G401.6 (cell line): ENCODE data around the gene CSNK1D.

Source experiments
- FAIRE-seq: peaks from 2 replicates; lab custom pipeline; 2012; peaks lifted over from hg19 to GRCh38; lab: Jason Lieb, UNC

Gene CSNK1D

DNA sequence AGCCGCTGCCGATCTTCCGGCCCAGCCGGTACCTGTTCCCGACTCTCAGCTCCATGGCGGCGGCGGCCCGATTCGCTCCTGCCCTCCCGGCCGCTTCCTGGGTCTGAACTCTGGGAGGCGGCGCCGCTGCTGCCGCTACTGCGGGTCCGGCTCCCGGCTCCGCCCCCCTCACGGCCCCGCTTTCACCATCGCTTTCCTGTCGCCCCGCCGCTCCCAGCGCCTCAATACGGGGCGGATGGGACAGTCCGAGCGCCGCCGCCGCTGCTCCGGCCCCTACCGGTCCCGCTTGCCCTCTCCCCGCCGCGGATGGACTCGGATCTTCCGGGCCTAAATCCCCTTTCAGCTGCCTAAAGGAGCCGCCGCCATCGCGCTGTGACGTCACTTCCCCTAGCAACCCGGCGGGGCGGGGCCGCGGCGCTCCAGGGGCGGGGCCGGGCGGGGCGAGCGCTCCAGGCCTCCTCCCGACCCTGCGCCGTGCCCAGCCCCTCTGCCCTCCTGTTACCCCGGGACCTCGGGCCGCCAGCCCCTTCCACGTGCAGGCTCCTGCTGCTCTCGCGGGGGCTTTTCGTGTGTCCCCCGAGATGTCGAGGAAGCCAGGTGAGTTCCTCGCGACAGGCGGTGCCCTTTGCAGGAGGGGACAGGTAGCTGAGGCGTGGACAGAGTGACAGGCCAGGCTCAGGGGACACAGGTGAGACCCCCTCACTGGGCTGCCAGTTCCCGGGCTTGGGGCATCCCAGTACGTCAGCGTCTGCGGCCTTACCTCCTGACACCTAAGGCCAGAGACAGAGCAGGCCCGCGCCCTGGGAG lies at the start of gene CSNK1D:
CSNK1D (minus strand) TSS at position 374 of the 807 bp plus-strand sequence; CDS start at position 55, 319 bp downstream.
- no peak for FAIRE-seq

DNA sequence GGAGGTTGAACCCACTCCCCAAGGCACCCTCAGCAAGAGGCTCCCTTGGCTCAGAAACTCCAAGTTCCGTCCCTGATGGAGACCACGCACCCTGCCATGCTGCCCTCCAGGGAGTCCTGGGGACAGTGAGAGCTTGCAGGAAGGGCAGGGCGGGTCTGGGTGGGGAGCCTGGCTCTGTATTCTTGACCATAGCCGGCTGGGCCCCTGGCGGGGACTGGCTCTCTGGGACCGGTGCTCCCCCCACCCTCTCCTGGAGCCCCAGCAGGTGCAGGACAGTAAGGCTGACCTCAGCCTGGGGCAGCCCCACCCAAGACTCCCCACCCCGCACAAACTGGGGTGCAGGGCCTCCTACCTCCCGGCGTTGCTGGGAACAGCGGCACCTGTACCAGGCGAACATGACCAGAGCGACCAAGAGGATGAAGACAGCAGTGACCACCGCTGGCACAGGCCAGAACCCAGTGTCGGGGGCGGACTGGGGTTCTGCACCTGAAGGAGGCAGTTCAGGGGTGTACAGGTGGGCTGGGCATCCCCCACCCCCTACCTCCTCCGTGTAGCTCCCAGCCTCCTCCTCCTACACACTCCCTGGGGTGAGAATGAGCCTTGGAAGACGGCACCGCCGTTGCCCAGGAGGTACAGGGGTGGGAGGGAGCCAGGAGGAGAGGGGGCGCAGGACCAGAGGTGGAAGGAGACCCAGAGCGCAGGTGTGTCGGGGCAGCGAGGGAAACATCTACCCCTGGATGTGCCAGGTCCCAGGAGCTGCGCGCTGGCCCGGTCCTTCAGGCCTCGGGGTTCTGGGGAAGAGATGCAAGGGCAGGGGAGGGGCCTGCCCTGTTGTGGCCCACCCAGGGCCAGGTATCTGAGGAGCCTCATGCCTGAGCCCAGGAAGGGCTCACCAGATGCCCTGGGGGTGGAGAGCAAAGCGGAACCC lies 49.3 kb upstream of the CSNK1D start:
- no peak for FAIRE-seq

DNA sequence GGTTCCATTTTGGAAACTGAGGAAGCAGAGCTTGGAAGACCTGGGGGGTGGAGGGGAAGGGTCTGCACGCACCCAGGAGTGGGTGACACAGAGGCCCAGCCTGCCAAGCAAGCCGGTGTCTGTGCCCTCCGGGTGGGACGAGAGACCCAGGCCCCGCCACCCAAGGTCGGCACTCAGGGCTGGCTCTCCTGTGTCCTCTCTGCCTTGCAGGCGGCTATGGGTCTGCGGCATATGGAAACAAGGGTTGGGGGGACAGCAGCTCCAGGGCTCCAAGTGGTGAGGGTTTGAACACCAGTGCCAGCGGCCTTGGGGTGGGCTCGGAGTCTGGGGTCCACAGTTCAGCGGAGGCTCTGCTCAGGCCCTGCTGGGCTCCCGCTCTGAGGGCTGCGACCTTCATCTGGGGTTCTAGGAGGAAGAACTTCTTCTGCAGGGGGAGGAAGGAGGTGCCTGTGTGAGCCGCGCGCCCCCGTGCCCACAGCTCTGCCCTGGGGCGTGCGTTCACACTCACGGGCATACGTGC lies 48.5 kb upstream of the CSNK1D start:
- no peak for FAIRE-seq

DNA sequence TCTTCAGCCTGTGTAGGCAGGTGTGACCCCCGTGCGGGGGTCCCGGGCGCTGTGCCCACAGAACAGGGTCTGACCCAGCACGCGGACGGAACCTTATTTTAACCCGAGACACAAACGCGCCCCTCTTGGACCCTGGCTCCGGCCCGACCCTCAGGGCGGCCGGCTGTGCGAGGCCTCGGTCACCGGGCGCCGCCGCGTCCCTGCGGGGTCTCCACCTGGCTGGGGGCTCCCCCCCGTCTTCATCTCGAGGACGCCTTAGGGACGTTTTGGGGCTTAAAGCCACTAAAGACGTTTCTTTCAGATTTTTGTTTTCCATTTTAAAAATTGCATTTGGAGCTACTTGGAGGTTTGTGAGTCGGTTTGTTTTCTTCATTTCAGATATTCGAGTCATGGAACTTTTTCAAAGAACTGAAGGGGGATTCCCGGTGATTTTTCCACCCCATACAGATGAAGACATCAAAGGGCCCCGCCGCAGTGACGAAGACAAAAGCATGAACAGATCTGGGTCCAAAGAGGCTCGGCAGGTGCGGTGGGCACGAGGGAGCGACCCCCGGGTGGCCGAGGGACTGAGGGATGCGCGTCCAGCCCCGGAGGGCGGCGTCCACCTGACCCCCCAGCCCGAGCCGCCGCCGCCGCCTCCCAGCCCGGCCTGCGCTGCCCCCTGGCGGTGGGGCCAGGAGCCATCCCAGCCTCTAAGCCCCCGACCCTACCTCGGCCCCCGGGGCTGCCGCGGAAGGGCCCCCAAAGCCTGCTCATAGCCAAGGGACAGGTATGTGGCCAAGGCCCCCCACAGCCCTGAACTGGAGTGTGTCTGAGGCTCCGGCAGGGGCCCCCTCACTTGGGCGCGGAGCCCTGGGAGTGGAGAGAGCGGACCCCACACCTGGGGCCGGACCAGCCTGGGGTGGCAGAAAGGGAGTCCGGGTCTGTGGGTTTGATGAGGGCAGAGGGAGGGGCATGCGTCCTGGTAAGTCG lies 47.7 kb upstream of the CSNK1D start:
- no peak for FAIRE-seq

DNA sequence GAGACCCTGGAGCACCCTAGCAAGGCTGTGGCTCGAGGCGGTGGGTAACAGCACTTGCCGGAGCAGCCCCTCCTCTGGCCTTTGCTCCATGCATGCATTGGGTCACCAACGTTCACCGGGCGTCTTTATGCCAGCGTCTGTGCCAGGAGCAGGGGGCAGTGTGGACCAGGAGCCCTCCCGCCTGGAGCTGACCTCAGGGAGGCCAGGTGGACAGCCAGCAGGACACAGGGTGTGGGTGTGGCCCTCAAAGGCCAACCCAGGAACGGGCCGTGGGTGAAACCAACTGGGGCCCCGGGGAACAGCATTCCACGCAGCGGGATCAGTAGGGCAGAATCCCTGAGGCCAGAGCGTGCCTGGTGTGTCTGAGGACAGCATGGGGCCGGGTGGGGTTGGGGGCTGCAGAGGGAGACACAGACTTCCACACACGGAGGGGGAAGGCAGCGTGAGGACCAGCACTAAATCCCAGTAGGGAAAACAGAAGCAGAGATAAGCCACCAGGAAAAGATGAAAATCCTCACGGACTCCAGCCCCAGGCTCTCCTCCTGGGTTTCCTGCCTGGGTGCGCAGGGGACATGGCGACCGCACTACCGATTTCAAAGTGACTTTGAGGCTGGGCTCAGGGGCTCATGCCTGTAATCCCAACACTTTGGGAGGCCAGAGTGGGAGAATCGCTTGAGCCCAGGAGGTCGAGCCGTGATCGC lies 46.8 kb upstream of the CSNK1D start:
- FAIRE-seq = no peak

DNA sequence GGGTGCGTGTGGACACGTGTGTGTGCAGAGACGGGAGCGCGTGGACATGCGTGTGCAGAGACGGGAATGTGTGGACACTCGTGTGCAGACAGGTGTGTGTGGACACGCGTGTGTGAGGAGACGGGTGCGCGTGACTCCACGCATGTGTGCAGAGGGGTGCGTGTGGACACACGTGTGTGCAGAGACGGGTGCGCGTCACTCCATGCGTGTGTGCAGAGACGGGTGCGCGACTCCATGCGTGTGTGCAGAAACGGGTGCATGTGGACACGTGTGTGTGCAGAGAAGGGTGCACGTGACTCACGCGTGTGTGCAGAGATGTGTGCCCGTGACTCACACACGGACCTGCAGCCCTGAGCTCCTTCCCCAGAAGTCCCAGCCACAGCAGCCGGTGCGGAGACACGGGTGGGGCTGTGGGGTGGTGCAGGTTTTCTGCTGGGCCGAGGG lies 46.1 kb upstream of the CSNK1D start:
- no peak for FAIRE-seq

DNA sequence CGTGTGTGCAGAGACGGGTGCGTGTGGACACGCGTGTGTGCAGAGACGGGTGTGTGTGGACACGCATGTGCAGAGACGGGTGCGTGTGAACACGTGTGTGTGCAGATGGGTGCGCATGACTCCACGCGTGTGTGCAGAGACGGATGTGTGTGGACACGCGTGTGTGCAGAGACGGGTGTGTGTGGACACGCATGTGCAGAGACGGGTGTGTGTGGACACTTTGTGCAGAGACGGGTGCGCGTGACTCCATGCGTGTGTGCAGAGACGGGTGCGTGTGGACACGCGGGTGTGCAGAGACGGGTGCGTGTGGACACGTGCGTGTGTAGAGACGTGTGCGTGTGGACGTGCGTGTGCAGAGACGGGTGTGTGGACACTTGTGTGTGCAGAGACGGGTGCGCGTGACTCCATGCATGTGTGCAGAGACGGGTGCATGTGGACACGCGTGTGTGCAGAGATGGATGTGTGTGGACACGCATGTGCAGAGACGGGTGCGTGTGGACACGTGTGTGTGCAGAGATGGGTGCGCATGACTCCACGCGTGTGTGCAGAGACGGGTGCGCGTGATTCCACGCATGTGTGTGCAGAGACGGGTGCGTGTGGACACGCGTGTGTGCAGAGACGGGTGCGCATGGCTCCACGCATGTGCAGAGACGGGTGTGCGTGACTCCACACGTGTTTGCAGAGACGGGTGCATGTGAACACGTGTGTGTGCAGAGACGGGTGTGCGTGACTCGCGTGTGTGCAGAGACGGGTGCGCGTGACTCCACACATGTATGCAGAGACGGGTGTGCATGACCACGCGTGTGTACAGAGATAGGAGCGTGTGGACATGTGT lies 45.5 kb upstream of the CSNK1D start:
- no peak for FAIRE-seq

DNA sequence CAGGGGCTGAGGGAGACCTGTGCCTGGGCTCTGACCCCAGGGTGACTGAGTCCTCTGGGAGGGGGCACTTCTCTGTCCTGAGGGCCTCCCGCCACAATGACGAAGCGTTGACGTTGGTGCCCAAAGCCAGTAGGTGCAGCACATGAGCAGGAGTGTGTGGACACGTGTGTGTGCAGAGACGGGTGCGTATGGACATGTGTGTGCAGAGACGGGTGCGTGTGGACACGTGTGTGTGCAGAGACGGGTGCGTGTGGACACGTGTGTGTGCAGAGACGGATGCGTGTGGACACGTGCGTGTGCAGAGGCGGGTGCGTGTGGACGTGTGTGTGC lies 44.6 kb upstream of the CSNK1D start:
- FAIRE-seq = no peak

DNA sequence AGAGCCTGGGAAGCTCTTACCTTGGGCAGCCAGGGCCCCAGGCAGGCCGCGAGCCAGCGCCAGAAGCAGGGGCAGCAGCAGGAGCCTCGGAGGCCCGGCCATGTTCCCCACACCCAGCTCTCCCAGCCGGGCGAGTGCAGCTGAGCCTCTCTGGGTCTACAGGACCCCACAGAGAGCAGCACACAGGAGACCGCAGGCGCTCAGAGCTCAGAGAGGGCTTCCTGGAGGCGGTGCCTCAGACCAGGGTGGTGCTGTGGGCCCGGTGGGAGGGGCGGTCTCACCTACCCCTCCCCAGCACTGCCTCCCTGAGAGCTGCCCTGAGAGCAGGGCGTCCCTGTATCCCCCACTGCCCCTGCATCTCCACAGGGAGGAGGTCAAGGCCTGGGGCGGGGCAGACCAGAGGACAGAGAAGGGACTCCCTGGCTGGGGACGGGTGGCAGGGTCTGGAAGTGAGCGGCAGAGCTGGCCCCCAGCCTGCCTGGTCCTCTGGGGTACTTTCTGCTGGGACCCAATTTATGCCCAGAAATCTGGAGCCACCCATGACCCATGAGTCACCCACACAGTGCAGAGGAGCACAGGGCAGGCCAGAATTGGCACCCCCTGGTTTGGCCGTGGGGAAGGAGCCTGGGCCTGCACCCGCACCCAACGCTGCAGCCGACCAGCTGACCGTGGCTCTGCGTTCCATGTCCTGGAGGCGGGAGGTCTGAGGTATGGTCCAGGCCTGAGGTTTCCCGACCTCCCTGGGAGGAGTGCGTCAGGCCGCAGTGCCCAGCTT lies 44.1 kb upstream of the CSNK1D start, which contains the start of gene CD7:
CD7 (minus strand) TSS at position 215 of the 775 bp plus-strand sequence; CDS start at position 102, 113 bp downstream.
- no peak for FAIRE-seq

DNA sequence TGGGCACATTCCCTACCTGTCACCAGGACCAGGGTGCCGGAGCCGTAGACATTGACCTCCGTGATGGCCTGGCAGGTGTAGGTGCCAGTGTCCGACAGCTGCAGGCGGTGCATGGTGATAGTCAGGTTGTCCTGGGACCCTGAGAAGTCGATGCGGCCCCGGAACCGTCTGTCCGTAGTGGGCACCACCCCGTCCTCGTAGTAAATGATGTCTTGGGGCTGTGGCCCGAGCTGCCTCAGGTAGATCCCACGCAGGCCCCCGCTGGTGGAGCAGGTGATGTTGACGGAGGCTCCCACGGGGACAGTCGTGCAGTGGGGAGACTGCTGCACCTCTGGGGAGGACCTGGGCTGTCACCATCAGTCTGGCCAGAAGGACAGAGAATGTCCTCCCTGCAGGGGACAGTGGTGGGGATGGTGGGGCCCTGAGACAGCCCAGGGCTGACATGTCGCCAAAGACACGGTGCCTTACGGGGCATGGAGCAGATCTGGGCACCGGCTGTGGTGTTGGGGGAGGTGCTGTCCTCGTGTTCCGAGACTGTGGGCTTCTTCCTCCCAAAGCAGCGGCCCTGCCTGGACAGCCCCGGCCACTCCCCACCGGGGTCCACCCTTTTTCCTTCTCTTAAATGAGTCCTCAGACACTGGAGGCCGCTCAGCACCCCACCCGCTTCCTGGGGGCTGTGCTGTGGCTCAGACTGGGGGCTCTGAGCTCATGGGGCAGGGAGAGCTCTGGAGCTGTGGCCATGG lies 43.3 kb upstream of the CSNK1D start:
- no peak for FAIRE-seq

DNA sequence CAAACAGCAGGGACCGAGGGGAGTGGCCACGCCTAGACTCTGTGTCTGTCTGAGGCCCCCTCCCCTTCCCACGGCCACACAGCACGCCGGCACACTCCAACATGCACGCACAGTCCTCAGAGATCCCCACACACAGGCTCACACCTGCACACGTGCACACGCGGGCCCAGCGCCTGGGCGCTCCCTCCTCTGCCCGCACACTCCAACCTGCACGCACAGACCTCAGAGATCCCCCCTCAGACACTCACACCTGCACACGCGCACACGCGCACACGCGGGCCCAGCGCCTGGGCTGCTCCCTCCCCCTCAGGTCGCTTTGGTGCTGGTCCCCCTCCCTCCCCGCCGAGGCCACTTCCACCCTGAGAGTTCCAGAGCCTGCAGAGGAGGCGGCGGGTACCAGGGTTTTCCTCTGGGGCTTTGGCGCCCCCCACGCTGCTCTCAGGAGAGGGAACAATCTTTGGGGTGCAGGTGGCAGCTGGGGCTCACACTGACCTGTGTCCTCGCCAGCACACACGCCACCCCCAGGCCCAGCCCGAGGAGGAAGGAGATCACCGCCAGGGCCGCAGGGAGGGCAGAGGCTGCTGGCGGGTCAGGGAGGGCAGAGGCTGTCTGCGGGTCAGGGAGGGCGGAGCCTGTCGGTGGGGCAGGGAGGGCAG lies 42.3 kb upstream of the CSNK1D start:
- FAIRE-seq = no peak

DNA sequence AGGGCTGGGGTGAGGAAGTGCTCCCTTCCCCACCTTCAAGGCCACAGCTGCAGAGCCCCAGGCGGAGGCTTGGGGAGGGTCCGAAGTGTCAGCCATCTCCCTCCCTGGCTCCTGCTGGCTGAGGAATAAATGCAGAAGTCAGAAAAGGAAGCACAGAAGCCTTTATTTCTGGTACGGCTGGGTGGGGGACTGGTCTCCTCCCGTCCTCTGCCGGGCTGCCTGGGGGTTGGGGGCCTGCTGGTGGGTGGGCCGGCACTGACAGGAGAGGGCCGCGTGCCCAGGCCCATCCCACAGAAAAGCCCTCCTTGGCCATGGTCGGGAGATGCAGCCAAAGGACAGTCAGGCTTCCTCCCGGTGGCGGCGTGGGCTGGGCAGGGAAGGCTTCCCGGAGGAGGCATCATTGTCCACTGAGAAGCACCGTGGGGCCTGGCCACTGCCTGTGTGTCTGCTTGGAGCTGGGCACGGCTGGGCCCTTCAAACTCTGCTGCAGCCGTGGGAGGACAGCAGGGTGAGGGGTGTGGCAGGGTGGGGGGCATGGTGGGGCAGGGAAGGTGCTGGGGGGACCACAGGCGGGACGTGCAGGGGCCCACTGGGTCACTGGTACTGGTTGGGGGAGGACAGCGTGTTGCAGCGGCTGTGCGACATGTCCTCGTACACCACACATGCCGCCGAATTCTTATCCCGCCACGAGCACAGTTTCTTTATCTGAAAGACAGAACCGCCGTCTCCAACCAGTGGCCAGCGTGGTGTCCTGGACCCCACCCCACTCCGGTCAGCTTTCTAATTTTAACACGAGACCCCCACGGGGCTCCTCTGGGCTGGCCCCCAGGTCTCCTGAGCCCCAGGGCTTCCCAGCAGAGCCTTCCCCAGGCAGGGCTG lies 41.5 kb upstream of the CSNK1D start:
- FAIRE-seq = no peak

DNA sequence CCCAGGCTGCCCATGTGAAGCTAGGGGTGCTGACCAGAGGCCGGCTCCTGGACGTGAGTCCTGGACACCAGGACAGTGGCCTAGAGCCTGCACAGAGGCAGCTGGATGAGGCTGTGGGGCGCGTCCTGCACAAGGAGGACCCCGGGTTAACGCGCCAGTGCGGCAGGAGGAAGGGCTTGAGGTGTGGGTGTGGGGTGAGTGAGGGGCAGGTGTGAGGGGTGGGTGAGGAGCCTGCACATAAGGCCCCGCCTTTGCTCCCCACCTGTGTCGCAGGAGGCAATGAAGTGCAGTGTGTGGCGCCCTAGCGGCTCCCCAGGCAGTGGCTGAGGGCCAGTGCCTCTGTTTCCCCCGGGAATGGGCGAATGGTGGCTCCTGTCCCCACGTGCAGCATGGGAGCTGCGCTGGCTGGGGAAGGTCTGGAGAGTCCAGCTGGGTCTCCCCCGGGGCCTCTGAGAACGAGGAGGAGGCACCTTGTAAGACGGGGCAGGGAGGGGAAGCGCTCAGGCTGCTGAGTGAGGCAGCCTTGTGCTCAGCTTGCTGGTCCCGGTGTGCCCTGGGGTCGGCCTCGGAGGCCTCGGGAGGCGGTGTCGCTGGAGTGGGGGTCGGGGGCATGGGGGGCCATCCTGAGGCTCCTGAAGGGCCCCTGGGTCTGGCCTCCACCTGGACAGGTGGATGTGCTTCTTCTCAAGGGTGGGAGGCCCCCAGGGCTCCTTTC lies 40.7 kb upstream of the CSNK1D start:
- no peak for FAIRE-seq

DNA sequence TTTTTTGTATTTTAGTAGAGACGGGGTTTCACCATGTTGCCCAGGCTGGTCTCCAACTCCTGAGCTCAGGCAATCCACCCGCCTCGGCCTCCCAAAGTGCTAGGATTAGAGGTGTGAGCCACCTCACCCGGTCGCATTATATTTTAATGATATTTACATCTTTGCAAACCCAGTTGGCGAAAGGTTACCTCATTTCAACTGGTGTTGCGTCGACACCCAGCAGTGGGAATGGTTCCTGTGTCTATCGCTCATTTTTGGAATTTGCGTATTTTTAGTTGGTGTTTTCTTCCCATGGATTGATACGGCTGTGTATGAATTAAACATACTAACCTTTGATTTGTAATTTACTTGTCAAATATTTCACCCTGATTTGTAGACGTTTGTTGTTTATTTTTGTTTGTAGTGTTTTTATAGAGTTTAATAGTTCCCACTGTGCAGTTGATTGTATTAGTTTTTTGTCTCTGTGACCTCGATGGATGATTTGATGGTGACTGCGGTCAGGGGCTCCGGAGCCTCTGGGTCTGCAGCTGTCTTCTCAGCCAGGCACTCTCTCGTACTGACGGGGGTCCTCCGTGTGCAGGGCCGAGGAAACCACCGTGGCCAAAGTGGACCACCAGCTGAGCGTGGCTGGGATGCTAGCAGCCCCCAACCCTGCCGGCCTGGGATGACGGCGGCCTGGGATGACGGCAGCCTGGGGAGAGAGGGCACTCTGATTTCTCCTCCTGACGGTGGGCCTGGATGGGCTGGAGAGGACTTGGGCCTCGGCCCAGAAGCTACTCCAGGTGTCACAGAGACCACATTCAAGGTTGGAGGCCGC lies 39.9 kb upstream of the CSNK1D start:
- no peak for FAIRE-seq

DNA sequence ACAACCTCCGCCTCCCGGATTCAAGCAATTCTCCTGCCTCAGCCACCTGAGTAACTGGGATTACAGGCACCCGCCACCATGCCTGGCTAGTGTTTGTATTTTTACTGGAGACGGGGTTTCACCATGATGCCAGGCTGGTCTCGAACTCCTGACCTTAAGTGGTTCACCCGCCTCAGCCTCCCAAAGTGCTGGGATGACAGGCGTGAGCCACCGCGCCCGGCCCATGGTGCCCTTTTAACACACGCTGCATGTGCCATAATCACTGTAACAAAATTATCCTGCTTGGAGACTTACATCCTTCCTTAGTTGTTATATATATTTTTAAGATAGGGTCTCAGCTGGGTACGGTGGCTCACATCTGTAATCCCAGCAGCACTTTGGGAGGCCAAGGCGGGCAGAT lies 38.5 kb upstream of the CSNK1D start:
- FAIRE-seq = no peak

DNA sequence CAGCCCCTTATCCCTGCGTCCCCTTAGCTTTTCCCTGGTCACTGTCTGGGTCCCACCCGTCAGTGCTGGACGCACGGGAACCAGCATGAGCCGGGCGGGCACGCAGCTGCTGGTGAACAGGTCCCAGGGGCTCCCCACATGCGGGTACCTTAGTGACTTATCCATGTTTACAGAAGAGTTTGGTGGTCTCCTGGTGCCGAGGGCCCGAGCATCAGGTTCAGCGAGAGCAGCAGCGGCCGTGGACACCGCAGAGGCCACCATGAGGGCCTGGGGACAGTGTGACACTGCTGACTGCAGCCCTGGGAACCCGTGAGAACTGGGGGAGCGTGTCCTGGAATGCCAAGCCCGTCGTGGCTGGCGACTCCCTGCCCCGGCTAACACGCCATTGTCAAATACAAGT lies 37.4 kb upstream of the CSNK1D start:
- no peak for FAIRE-seq
